PC-9 (cell line): Measurements from ENCODE around the gene OSBPL6. TPM values are rescaled to one million over a fixed set of nuclear protein-coding genes. Genes with fewer than 3 reads are reported as not detected.

Source experiments
- BruUV-seq: library from RNA; stranded (reverse); fragments of 400-500 nt; replicated peaks from 2 replicates; lab custom pipeline; 2021; lab: Mats Ljungman, UMichigan
- CTCF ChIA-PET: fragments of 300-600 bp; sonication (Branson Sonifier 250); formaldehyde crosslinking; loops from one replicate; lab custom pipeline; 2022; ENCODE audit warnings: antibody characterized with exemption; lab: Charles Lee
- POLR2A ChIA-PET: fragments of 300-600 bp; sonication (Branson Sonifier 250); formaldehyde crosslinking; loops from one replicate; lab custom pipeline; 2022; ENCODE audit warnings: antibody characterized with exemption; ENCODE audit not compliant: unreplicated experiment; lab: Charles Lee
- DNase-seq, 2 experiments: peaks; one replicate each; pipeline versions ENCODE4 v3.0.0 to v3.0.0-alpha.2; 2015 to 2022; ENCODE audit warnings: mixed read lengths in 1 of 2
- H2AFZ ChIP-seq: fragments of 200-600 bp; sonication (generic); 2 replicates; pipeline ENCODE4 v1.8.1; 2017; ENCODE audit warnings: antibody characterized with exemption
- H3F3A ChIP-seq: fragments of 200-600 bp; sonication (generic); 2 replicates; pipeline ENCODE4 v1.8.1; 2017; ENCODE audit warnings: antibody characterized with exemption, mild to moderate bottlenecking, low read depth; ENCODE audit not compliant: insufficient read depth
- H3K27ac ChIP-seq: fragments of 200-600 bp; sonication (generic); 2 replicates; pipeline ENCODE4 v1.6.1; 2016; ENCODE audit warnings: mixed run types
- H3K27me3 ChIP-seq: fragments of 200-600 bp; sonication (generic); 2 replicates; pipeline ENCODE4 v1.6.1; 2016; ENCODE audit warnings: low read depth, mixed run types; ENCODE audit not compliant: insufficient read depth
- H3K36me3 ChIP-seq: fragments of 200-600 bp; sonication (generic); 2 replicates; pipeline ENCODE4 v1.6.1; 2016; ENCODE audit warnings: low read depth, mixed run types
- H3K4me1 ChIP-seq: fragments of 200-600 bp; sonication (generic); replicated peaks from 2 replicates; pipeline ENCODE4 v1.6.1; 2016; ENCODE audit warnings: mixed run types; ENCODE audit not compliant: insufficient read depth
- H3K4me2 ChIP-seq: fragments of 200-600 bp; sonication (generic); 2 replicates; pipeline ENCODE4 v1.6.1; 2017; ENCODE audit warnings: mixed run types
- H3K4me3 ChIP-seq: fragments of 200-600 bp; sonication (generic); 2 replicates; pipeline ENCODE4 v1.6.1; 2016; ENCODE audit warnings: mixed run types
- H3K79me2 ChIP-seq: fragments of 200-600 bp; sonication (generic); 2 replicates; pipeline ENCODE4 v1.6.1; 2017; ENCODE audit warnings: low read depth, mixed run types
- H3K9me2 ChIP-seq: fragments of 200-600 bp; sonication (generic); 2 replicates; pipeline ENCODE4 v1.8.1; 2017; ENCODE audit warnings: mild to moderate bottlenecking; ENCODE audit not compliant: insufficient read depth
- H3K9me3 ChIP-seq: fragments of 200-600 bp; sonication (generic); 2 replicates; pipeline ENCODE4 v1.8.1; 2016; ENCODE audit warnings: low read depth; ENCODE audit not compliant: insufficient read depth
- H4K20me1 ChIP-seq: fragments of 200-600 bp; sonication (generic); 2 replicates; pipeline ENCODE4 v1.8.1; 2017; ENCODE audit not compliant: insufficient read depth
- CTCF ChIP-seq: fragments of 200-600 bp; sonication (generic); conservative IDR thresholded peaks from 2 replicates; pipeline ENCODE4 v1.6.1; 2017; ENCODE audit warnings: mixed run types, antibody characterized with exemption, mild to moderate bottlenecking, moderate library complexity
- EZH2 ChIP-seq: fragments of 200-600 bp; sonication (generic); IDR thresholded peaks from 2 replicates; pipeline ENCODE4 v1.8.0; 2017; ENCODE audit warnings: antibody characterized with exemption, low read depth
- intact Hi-C: fragments of 100-400 bp; cut with micrococcal nuclease; formaldehyde crosslinking; loops from one replicate; pipeline ENCODE4 v1.10.0; 2022; ENCODE audit not compliant: unreplicated experiment
- total RNA-seq: library from RNA; stranded (reverse); gene quantifications from 2 replicates; pipeline ENCODE4 v1.2.3, GENCODE V29; 2021

OSBPL6 gene
- total RNA-seq, 1 experiment from 2014 or later = 2.6 TPM

- BruUV-seq = no TSS peak
- no peak for TF ChIP-seq CTCF
- TF ChIP-seq EZH2 = no peak
- Histone ChIP-seq H3K4me2 (no peak overlapping the region), H3K4me3 (no peak overlapping the region), H4K20me1 (no peaks in the 10 kb centered on the region), H3K27me3 (no peaks in the 10 kb centered on the region), H3K27ac (no peak overlapping the region), H2AFZ (no peak overlapping the region), H3K36me3 (no peaks in the 10 kb centered on the region), H3K9me3 (no peaks in the 10 kb centered on the region), H3K79me2 (no peaks in the 10 kb centered on the region), H3K4me1 (no peaks in the 10 kb centered on the region), H3F3A (no peaks in the 10 kb centered on the region), H3K9me2 (no peaks in the 10 kb centered on the region)
- intact Hi-C loops = no loop called here
- ChIA-PET POLR2A (no interaction called here), CTCF (interaction anchor here (0.7 to 0.8 kb wide), 2 partner anchors 23 to 152 kb away, joined by 3 to 11 read pairs; no protein-coding TSS in a partner anchor)
- DNase-seq = no peak
Observed at GRCh38 chr2:178392215-178392614, 197.9 kb downstream of the OSBPL6 start.

GRCh38 chr2:178394859-178395258 lies 200.5 kb downstream of the OSBPL6 start:
- no peak for TF ChIP-seq EZH2
- TF ChIP-seq CTCF = no peak
- Histone ChIP-seq H3K9me3 (no peaks in the 10 kb centered on the region), H3K4me3 (no peak overlapping the region), H3K36me3 (no peaks in the 10 kb centered on the region), H2AFZ (no peak overlapping the region), H4K20me1 (no peaks in the 10 kb centered on the region), H3K27ac (no peak overlapping the region), H3K9me2 (no peaks in the 10 kb centered on the region), H3K27me3 (no peaks in the 10 kb centered on the region), H3K4me2 (no peak overlapping the region), H3K79me2 (no peaks in the 10 kb centered on the region), H3K4me1 (no peaks in the 10 kb centered on the region), H3F3A (no peaks in the 10 kb centered on the region)
- BruUV-seq = no TSS peak
- ChIA-PET CTCF (interaction anchor here (0.7 to 6.5 kb wide), 2 partner anchors 12 to 19 kb away, joined by 14 to 37 read pairs; no protein-coding TSS in a partner anchor), POLR2A (no interaction called here)
- no peak for DNase-seq
- intact Hi-C loops = loop anchor here (5.0 kb wide), 1 partner anchor 203 kb away; the partner anchor contains the start of gene OSBPL6

GRCh38 chr2:178395295-178395694 lies 201.0 kb downstream of the OSBPL6 start:
- POLR2A ChIA-PET = no interaction called here
- Histone ChIP-seq H3K27ac (no peak overlapping the region), H3K4me1 (no peaks in the 10 kb centered on the region), H4K20me1 (no peaks in the 10 kb centered on the region), H3K36me3 (no peaks in the 10 kb centered on the region), H3K4me2 (no peak overlapping the region), H2AFZ (no peak overlapping the region), H3K9me2 (no peaks in the 10 kb centered on the region), H3K79me2 (no peaks in the 10 kb centered on the region), H3F3A (no peaks in the 10 kb centered on the region), H3K9me3 (no peaks in the 10 kb centered on the region), H3K27me3 (no peaks in the 10 kb centered on the region), H3K4me3 (no peak overlapping the region)
- DNase-seq = no peak
- CTCF ChIA-PET = interaction anchor here (0.7 to 6.5 kb wide), 3 partner anchors 13 to 285 kb away, joined by 3 to 37 read pairs (median 14); no protein-coding TSS in a partner anchor
- BruUV-seq = no TSS peak
- intact Hi-C loops = loop anchor here (5.0 kb wide), 1 partner anchor 203 kb away; the partner anchor contains the start of gene OSBPL6
- TF ChIP-seq EZH2 (no peak), CTCF (no peak; the same call in 1 of the 2 replicates)
